NCI-H345 (cell line): Measurements from ENCODE around the gene EFNA2.
"Not testable (repeated sequence)": the region's sequence is repeated elsewhere in the genome, so short reads cannot be mapped to it uniquely, and the experiment has no call there.

Source experiments
- DNase-seq: peaks from one replicate; lab custom pipeline; 2025; lab: John Stamatoyannopoulos, UW

The EFNA2 gene

DNA sequence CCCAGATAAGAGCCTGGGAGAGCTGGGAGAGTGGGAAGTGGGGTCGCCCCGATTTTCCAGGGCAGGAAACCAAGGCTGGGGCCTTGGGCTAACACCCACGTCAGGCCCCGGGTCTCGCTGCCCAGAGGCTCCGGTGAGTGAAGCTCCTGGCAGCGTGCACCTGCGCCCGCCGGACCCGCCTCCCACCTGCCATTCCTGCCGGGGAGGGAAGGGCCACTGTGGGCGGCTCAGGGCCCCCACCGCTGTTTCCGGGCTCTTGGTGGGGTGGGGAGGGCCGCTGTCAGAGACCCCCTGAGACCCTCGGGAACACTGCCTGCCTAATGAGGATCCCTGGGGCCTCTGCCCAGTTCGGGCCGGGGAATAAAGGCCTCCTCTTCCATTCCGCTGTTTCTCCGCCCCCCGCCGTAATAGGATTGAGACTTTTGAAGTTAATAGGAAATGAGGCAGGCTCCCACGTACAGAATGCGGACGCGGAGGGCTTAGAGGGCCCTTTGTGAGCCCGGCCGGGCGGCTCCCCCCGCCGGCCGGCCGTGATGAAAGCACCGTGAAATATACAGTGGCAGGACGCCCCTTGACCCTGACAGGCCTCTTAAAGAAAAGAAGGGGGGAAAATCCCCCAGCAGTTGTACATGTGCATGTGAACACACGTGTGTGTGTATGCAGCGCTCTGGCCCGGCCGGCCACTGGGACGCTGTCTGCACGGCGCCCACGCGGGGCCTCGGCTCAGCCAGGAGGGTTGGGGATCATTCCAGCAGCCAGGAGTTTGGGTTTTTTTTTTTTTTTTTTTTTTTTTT lies 33.2 kb downstream of the EFNA2 start:
- DNase-seq = no peak

DNA sequence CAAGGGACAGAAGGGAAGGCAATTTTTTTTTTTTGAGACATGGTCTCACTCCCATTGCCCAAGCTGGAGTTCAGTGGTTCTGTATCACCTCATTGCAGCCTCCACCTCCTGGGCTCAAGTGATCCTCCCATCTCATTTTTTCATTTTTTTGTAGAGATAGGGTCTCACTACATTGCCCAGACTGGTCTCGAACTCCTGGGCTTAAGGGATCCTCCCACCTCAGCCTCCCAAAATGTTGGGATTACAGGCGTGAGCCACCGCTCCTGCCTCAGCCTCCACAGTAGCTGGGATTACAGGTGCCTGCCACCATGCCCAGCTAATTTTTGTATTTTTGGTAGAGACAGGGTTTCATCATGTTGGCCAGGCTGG lies 34.6 kb downstream of the EFNA2 start:
- not testable (repeated sequence) for DNase-seq

DNA sequence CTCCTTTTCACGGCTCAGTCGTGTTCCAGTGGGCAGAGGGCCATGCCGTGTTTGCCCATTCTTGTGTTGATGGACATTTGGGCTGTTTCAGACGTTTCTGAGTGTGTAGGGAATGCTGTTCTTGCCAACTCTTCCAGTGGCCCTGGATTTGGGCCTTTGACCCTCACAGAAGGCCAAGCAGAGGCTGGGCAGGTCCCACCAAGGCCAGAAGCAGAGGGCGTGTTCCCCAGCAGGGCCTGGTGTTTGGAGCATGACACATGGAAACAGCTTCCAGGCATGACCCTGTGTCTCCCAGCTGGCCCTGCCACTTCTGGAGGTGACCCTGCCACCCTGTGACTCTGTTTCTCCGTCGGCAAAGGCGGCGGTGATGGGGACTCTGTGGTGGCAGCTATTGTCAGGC lies 35.9 kb downstream of the EFNA2 start:
- no peak for DNase-seq

DNA sequence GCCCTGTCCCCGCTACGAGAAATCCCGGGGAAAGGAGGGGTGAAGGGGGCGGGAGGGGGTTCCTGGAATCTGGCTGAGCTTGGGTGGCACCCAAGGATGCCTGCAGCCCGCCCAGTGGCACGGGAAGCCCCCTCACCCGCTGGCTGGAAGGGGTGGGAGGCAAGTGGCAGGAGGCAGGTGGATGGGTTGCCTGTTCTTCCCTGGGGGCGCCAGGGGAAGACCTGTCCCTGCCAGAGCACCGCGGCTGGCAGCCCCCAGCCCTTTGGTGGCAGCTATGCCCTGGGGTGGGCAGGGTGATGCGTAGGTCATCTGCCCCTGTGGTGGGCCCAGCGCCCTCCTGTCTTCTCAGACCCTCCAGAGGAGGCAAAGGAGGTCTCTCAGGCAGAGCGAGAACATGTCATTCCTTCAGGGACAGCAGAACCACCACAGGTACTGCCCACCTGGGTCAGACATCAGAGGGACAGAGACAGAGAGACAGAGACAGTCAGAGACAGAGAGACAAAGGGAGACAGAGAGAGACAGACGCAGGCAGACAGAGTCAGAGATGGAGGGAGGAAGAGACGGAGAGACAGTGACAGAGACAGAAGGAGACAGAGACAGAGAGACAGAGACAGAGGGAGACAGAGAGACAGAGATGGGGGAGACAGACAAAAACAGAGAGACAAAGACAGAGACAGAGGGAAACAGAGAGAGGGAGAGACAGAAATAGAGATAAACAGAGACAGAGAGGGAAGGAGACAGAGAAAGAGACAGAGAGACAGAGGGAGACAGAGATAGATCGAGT lies 36.7 kb downstream of the EFNA2 start:
- DNase-seq = no peak

DNA sequence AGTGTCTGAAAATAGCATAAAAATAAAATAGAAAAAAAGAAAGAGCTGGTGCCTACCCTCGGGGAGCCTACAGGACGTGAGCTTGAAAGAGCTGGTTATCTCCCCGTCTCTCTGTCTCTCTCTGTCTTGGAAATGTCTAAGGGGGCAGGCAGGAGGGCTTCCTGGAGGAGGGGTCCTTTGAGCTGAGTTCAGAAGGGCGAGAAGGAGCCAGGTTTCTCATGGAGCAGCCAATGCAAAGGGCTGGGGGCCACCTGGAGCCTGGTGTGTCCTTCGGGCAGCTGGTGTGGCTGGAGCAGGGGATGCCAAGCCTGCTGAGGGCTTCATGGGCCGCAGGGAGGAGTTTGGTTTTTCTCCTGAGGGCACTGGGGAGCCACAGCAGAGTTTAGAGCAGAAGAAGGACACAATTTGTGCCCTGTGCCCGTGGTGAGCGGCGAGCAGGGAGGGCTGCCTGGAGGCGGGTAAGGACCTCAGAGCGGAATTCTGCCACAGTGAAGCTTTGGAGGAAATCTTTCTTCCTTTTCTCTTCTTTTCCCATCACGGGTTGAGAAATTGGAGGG lies 38.7 kb downstream of the EFNA2 start:
- no peak for DNase-seq

DNA sequence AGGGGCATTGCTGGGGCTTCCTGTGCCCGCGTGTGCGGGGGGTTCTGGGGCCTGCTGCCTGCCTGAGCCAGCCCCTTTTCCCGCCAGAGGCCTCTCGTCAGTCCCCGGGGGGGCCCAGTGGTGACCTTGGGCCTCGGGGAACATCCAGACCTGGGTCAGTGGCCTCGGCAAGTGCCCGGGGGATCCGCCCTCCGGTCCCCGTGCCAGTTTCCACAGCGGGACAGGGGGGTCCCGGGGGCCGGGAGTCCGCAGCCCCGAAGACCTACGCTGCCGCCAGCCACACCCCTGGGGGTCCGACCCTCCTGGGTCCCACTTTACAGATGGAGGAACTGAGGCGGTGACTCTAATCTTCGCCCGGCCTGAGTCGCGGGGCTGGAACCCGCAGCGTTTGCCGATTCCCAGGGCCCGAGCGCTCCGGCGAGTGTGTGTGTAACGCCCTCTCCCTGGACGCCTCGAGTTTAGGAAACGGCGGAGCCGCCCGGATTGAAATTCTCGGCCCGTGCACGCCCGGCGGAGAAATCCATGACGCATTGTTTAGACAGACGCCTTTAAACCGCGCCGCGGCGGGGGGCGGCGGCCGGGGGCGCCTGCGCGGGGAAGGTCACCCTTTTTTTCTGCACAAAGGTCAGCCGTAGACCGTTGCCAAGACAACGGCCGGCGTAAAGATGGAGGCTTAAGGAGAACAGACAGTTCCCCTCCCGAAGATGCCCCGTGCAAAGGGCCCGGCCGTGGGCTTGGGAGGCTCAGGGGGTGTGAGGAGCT lies 39.3 kb downstream of the EFNA2 start:
- peak; percentile 57 for DNase-seq

DNA sequence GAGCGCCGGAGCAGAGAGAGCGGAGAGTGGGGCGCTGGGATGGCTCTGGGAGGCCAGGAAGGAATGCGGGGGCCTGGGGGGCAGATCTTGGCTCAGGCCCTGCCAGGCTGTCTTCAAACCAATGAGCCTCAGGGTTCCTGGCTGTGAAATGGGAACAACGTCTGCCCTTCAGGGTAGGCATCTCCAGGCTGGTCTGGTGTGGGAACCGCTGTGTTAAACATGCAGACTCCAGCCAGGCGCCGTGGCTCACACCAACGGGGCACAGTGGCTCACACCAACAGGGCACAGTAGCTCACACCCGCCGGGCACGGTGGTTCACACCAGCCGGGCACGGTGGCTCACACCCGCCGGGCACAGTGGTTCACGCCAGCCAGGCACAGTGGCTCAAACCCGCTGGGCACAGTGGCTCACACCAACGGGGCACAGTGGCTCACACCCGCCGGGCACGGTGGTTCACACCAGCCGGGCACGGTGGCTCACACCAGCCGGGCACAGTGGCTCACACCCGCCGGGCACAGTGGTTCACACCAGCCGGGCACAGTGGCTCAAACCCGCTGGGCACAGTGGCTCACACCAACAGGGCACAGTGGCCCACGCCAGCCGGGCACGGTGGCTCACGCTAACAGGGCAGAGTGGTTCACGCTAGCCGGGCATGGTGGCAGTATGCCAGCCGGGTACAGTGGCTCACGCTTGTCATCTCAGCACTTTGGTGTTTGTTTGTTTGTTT lies 40.1 kb downstream of the EFNA2 start:
- DNase-seq = no peak

DNA sequence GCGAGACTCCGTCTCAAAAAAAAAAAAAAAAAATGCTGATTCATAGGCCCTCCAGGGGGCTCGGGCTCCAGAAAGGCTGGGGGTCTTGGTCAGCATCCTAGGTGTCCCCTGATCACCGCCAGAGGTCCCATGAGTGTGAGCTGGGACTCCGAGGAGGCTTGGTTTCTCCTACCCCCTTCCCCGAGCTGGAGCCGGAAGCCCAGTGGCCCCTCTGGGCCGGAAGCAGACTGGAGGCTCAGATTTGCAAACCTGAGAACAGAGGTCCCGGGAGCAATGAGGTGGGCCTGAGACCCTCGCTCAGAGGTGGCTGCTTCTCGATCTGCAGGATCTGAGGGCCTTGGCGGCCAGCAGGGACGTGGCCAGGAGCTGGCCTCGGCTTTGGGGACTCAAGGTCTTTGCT lies 41.5 kb downstream of the EFNA2 start:
- DNase-seq = no peak

DNA sequence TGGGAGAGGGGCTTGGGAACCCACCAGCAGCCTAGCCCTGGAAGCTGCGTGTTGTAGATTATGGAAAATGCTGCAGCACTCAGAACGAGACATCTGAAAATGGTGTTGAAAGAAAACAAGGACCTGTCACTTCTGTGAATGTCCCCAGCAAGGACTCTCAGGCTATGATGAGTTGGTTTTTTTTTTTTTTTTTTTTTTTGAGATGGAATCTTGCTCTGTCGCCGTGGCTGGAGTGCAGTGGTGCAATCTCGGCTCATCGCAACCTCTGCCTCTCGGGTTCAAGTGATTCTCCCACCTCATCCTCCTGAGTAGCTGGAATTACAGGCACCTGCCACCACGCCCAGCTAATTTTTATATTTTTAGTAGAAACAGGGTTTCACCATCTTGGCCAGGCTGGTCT lies 46.5 kb downstream of the EFNA2 start:
- DNase-seq = not testable (repeated sequence)

DNA sequence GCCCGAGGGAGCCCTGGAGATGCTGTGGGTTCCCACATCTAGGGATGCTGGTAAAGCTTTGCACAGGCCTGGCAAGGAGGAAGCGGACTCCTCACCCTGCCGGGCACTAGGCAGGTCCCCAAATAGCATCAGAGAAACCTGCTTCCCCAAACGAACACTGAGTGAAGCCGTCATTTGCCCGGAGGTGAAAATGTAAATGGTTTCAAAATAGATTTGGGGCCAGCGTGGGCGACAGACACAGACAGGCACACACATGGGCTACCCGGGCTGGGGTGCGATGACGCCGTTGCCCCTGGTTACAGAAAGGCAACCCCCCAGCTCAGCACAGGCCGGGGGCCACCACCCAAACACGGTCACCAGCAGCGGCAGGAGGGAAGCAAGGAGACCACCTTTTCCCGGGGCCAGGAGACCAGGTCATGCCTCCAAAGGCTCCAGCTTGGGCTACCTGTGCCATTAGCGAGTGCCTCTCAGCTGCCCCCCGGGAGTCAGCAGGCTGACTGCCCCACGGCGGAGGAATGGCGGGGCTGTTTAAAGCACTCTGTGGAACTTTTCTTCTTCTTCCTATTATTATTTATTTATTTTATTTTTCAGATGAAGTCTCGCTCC lies 50.5 kb downstream of the EFNA2 start:
- DNase-seq = no peak

DNA sequence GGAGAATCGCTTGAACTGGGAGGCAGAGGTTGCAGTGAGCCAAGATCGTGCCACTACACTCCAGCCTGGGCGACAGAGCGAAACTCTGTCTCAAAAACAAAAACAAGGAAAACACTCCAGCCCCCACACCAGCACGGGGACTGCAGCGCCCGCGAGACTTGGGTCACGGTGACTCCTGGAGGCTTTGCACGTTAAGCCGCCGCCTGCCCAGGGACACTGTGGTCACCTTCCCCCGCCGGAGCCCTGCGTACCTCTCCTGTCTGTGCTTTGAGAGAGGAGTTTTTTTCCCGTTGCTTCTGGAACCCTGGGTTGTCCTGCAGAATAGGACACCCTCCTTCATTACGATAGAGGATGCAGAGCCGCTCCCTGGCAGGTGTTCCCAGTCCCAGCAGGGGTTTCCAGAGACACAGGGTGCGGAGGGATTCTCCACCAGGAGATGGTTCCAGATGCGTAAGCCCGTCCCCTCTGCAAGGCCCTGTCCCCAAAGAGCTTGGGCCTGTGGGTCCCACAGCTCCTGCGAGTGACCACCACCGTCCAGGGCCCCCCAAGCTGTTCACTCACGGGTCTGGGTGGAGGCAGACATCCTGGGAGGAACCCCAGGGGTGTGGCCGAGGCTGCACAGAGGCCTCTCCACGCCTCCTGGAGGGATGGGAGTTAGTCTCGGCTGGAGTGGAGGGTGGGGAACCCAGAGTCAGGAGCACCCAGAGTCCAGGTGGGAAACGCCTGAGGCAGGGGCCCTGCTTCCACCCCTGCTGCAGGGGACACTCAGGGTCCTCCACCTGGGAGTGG lies 55.2 kb downstream of the EFNA2 start:
- peak; percentile 20 for DNase-seq

DNA sequence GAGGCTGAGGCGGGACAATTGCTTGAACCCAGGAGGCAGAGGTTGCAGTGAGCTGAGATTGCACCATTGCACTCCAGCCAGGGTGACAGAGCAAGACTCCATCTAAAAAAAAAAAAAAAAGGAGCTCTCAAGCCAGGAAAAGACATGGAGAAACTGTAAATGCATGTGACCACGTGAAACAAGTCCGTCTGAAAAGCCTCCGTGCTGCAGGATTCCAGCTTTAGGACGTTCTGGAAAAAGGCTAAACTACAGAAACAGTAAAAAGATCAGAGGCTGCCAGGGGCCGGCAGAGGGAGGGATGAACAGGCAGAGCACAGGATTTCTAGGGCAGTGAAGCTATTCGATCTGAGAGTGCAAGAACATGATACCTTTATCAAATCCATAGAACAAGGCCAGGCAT lies 57.4 kb downstream of the EFNA2 start:
- DNase-seq = no peak

DNA sequence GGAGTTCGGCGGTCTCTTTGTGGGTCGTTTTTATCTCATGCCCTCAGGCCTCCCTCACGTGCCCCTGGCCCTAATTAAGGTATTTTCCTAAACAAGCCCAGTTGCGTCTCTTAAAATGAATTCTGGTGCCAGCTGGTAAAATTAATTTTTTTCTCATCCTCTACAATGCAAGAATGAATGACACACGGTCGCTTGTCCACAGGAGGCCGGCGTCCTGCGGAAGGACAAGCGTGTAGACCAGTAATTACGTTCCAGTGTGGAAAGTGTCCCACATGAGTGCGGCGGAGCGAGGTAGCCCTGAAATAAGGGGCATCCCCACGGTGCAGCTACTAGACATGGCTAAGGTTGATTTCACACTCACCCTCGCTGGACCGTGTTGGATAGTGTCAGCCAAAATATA lies 63.5 kb downstream of the EFNA2 start:
- no peak for DNase-seq

DNA sequence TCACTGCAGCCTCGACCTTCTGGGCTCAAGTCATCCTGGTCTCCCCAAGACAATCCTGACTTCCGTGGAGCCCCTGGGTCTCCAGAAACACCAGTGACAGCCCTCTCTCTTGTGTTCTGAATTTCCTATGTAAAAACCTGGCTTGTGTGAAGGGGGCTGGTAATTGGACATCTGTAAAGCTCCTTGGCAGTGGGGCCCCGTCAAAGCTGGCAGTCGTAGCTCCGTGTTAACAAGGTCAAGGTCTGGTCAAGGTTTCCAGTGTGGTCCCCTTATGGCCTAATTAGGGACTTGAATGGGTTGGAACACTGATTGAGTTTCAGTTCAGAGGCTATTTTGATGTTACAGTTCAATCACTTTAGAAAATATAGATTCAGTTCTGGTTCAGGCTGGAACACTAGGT lies 65.2 kb downstream of the EFNA2 start:
- no peak for DNase-seq
